HL-60 (cell line): Measurements from ENCODE around the gene UXS1.

ENCODE experiments used
- GABPA ChIP-seq: IDR thresholded peaks from 2 replicates; pipeline ENCODE4 v1.6.1; 2012; ENCODE audit warnings: low read depth
- POLR2AphosphoS5 ChIP-seq: IDR thresholded peaks from 2 replicates; pipeline ENCODE4 v1.6.1; 2012; ENCODE audit warnings: low read depth
- SPI1 ChIP-seq: IDR thresholded peaks from 2 replicates; pipeline ENCODE4 v1.6.1; 2012; ENCODE audit warnings: low read depth, mild to moderate bottlenecking, borderline replicate concordance
- TF ChIP-seq, protein P1 (sequence below): IDR thresholded peaks from one replicate; pipeline ENCODE4 v1.5.1; 2011; ENCODE audit warnings: low read length, control low read depth, inconsistent platforms; ENCODE audit not compliant: insufficient read depth
- TF ChIP-seq, protein P2 (sequence below): IDR thresholded peaks from 2 replicates; pipeline ENCODE4 v1.6.1; 2012; ENCODE audit warnings: low read depth; ENCODE audit not compliant: insufficient replicate concordance

DNA sequence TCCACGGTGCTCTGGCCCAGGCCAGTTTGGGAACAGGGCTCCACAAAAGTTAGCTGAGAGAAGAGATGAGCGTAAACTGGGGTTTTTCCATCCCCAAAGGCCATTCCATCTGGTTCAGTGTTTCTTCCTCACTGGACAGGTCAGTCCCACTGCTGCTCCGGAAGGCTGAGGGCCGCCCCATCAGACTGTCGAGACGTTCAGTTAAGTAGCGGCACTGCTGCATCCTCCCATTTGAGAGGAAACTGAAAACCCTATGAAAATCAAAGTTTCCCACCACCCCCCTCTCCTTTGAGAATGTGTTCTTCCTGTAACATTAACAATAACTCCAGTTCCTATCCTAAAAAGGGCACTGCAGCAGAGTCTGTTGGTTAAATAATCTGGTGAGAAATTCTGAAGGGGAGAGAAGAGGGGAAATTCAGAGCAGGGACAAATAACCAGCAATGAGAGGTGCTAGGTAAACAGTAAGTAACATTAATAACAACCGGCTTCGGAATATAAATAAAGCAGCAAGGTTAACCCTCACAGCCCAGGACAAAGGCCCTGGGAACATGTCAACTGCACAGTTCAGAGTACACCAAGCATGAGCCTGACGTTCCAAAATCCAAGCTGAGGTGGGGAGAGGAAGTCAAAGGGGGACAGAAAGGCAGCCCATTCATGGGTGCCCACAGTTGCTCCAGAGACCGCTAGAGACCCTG is 55.4 kb downstream of the UXS1 start:
- TF ChIP-seq, protein P1, sequence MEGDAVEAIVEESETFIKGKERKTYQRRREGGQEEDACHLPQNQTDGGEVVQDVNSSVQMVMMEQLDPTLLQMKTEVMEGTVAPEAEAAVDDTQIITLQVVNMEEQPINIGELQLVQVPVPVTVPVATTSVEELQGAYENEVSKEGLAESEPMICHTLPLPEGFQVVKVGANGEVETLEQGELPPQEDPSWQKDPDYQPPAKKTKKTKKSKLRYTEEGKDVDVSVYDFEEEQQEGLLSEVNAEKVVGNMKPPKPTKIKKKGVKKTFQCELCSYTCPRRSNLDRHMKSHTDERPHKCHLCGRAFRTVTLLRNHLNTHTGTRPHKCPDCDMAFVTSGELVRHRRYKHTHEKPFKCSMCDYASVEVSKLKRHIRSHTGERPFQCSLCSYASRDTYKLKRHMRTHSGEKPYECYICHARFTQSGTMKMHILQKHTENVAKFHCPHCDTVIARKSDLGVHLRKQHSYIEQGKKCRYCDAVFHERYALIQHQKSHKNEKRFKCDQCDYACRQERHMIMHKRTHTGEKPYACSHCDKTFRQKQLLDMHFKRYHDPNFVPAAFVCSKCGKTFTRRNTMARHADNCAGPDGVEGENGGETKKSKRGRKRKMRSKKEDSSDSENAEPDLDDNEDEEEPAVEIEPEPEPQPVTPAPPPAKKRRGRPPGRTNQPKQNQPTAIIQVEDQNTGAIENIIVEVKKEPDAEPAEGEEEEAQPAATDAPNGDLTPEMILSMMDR, result no peak
- TF ChIP-seq, protein P2, sequence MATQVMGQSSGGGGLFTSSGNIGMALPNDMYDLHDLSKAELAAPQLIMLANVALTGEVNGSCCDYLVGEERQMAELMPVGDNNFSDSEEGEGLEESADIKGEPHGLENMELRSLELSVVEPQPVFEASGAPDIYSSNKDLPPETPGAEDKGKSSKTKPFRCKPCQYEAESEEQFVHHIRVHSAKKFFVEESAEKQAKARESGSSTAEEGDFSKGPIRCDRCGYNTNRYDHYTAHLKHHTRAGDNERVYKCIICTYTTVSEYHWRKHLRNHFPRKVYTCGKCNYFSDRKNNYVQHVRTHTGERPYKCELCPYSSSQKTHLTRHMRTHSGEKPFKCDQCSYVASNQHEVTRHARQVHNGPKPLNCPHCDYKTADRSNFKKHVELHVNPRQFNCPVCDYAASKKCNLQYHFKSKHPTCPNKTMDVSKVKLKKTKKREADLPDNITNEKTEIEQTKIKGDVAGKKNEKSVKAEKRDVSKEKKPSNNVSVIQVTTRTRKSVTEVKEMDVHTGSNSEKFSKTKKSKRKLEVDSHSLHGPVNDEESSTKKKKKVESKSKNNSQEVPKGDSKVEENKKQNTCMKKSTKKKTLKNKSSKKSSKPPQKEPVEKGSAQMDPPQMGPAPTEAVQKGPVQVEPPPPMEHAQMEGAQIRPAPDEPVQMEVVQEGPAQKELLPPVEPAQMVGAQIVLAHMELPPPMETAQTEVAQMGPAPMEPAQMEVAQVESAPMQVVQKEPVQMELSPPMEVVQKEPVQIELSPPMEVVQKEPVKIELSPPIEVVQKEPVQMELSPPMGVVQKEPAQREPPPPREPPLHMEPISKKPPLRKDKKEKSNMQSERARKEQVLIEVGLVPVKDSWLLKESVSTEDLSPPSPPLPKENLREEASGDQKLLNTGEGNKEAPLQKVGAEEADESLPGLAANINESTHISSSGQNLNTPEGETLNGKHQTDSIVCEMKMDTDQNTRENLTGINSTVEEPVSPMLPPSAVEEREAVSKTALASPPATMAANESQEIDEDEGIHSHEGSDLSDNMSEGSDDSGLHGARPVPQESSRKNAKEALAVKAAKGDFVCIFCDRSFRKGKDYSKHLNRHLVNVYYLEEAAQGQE, result no peak
- TF ChIP-seq POLR2AphosphoS5, result no peak
- no peak for TF ChIP-seq GABPA
- no peak for TF ChIP-seq SPI1
